HG03469 (cell line): ENCODE data around the gene CHST8.
"Not testable (repeated sequence)": the region's sequence is repeated elsewhere in the genome, so short reads cannot be mapped to it uniquely, and the experiment has no call there.

Experiments used
- ATAC-seq: cut with Tn5 transposase; IDR thresholded peaks from one replicate; pipeline ENCODE4 v1.9.1; 2021; ENCODE audit warnings: mild to moderate bottlenecking, moderate library complexity, moderate number of reproducible peaks; ENCODE audit not compliant: unreplicated experiment

Gene CHST8

GRCh38 chr19:33641956-33642498, 20.3 kb downstream of the CHST8 start:
- no peak for ATAC-seq

- ATAC-seq, result no peak
These were observed 22.6 kb downstream of the CHST8 start for GRCh38 chr19:33644284-33644836.

GRCh38 chr19:33646306-33646705, 24.6 kb downstream of the CHST8 start:
- ATAC-seq, result no peak

DNA sequence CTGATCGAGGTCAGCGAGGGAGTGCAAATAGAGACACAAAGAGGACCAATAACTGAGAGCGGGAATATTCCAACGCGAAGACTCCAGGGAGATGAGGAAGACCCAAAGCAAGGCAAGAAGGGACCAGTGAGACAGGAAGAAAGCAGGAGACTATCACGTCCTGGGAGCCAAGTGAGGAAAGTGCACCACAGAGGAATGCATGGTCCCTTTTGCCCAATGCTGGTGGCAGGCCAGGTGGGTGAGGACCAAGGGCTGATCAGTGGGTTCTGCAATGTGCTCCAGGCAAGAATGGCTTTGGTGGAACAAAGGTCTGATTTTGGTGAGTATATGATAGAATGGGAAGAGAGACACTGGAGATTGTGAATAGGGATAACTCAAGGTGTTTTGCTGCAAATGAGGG, 25.4 kb downstream of the CHST8 start:
- ATAC-seq, result no peak

GRCh38 chr19:33649627-33650305, 28.0 kb downstream of the CHST8 start:
- ATAC-seq, result no peak

DNA sequence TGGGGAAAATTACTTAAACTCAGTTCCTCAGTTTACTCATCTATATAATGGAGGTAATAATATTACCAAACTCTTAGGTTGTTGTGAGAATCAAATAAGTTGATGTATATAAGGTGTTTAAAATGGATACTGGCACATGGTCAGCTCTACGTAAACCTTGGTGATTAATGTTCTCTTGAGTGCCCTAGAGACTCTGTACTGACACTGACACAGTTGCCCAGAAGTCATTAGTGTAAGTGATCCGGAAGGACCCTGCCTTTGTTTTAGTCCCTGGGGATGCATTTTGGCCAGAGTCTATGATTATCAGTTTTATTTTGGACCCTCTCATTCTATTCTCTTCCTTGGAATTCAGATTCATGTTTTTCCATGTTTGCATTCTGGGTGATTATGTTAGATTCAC, 31.9 kb downstream of the CHST8 start:
- no peak for ATAC-seq

GRCh38 chr19:33654840-33655508, 33.2 kb downstream of the CHST8 start:
- ATAC-seq, result no peak

GRCh38 chr19:33659835-33660234, 38.1 kb downstream of the CHST8 start:
- ATAC-seq, result no peak

- no peak for ATAC-seq
These were observed 38.8 kb downstream of the CHST8 start for GRCh38 chr19:33660410-33661124.

- no peak for ATAC-seq
These were observed 39.6 kb downstream of the CHST8 start for GRCh38 chr19:33661336-33661735.

DNA sequence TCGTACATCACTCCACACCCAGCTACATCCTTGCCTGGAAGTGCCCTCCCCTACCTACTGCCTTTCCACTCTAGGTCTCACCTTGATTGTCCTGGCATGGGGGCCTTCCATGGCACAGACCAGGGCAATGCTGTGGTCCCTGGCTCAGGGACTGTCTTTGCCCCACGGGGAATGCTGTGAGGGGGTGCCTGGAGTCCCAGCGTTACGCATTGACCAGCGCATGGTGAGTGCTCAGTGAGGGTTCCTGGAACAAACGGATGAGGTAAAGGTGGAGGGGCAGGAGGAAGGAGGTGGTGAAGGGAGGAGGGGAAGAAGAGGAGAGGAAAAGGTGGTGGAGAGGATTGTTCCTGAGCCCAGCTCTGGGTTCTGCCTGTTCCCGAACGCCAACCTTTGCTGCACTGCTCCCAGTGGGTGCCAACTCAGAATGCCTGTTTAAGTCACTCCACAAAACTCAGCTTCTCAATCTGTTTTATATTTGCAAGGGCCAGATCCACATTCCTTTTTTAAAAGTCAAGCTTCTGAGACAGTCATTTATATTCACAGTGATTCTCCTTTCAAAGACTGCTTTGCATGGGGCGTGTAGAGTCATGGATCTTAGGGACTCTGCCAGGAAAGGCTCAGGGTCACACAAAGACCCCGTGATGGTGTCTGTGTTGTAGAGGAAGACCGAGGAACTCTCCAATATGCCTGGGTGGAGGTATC, 40.8 kb downstream of the CHST8 start:
- ATAC-seq, result no peak

DNA sequence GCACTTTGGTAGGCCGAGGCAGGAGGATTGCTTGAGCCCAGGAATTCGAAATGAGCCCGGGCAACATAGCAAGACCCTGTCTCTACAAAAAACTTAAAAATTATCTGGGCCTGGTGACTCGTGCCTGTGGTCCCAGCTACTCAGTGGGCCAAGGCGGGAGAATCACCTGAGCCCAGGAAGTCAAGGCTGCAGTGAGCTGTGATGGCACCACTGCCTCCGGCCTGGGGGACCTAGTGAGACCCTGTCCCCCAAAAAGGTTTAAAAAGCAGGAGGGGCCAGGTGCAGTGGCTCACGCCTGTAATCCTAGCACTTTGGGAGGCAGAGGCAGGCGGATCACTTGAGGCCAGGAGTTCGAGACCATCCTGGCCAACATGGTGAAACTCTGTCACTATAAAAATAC, 41.6 kb downstream of the CHST8 start:
- not testable (repeated sequence) for ATAC-seq

GRCh38 chr19:33664744-33665143, 43.0 kb downstream of the CHST8 start:
- ATAC-seq, result no peak

DNA sequence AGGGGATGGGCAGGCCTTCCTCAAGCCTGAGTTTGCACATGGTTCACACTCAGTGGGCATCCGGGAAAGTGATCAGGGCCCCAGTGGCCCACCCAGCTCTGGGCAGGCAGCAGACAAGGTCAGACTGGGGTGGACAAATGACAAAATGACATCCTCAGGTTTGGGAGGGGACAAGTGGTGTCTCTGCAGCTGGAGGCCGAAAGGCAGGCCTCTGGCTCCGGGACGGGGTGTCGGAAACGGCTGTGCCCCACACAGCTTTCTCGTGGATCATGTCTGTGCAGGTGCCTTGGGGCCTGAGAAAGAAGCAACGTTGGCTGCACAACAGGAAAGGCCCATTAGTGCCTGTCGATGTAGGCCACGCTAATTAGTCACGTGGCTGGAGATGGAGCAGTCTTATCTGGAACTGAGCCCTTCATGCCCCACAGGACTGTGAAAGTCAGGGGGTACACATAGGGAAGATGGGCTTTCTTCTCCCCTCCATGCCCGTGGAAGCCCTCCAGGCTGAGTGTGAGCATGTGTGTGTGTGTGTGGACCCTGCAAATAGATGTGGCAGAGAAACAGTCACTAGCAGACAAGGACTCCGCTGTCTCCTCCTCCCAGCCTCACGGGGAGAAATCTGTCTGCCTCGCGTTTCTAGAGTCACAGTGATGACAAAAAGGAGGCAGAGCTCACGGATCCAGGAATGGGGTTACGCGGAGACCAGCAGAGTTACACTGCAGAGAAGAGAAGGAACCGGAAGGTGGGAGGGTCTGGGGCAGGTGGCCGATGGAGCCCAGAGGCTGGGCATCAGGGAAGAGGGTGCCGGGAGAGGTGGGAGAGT, 44.2 kb downstream of the CHST8 start:
- ATAC-seq, result no peak

DNA sequence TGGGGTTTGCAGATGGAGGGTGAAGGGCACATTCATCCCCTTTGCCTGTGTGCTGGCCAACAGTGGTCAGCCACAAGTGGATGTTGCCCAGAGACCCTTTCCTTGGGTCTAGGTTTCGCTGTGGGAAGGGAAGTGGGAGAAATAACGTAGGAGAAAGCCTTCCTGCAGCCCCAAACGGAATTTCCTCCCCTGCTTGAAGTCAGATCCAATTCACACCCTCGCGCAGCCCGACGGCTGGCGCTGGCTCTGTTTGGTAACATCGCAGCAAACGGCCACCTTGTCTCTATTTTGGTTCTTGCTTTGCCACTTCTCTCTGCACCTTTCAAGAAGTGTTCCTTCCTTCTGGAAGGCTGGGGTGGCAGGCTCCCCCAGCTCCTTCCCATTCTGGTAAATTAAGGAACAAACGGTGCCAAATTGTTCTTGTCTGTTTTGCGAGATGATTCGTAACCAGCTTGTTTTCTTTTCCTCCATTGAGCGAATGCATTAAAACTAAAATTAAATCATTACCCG, 45.4 kb downstream of the CHST8 start:
- ATAC-seq, result no peak

GRCh38 chr19:33667881-33668280, 46.1 kb downstream of the CHST8 start:
- ATAC-seq, result no peak

DNA sequence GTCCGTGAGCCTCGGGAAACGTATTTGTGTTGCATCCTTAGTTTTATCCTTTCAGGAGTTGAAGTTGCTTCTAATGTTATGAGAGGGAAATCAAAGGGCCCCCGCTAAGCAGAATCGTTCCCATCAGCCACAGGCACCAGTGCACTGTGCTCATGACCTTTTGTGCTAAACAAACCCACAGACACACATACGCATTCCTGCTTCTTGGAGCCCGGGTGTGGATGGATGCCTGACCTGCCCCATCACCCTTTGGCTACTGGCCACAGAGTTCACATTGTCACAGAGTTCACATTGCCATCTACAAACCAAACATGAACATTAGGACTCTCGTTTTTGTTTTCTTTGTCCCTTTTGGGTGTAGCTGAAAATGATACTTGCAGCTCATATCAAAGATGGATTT, 47.2 kb downstream of the CHST8 start:
- ATAC-seq, result no peak

- ATAC-seq, result no peak
These were observed 47.6 kb downstream of the CHST8 start for GRCh38 chr19:33669376-33669775.

DNA sequence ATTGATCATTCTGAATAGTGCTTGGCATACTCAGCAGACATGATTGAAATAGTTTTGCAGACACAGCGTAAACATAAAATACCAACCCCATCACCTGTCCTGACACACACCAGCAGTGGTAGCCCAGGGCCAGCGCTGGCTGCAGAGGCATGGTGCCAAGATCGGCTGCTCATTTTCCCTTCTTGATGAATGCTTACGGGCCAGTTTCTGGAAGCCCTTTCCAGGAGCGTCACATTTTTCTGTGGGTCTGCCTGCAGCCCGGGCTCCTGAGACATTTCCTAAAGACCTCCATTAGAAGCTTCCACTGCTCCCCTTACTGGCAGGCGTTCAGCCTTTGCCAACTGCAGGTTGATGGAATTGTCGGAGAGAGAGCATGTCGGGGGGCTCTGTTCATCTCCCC, 48.6 kb downstream of the CHST8 start:
- no peak for ATAC-seq

DNA sequence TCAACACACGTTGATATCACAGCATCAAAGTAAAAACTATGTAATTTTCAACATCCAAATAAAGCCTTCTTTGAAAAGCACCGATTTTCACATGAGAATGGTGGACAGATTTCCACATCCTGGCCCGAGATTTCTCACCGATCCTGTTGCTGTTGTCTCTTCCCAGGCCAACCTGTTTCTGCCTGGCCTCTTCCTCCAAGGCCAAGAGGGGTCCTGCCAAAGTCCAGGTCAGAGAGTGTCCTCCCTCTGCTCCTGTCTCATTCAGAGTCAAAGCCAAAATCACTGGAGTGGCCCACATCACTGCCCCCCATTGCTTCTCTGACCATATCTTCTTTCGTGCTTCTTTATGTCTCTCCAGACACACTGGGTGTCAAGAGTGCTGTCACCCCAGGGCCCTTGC, 49.5 kb downstream of the CHST8 start:
- ATAC-seq, result no peak
